NCI-H1417 (cell line): ENCODE data around the gene SORBS1.
A peak's percentile ranks its signal among the peaks of the same experiment; 100 is the strongest.
"Not testable (repeated sequence)": the region's sequence is repeated elsewhere in the genome, so short reads cannot be mapped to it uniquely, and the experiment has no call there.

Source experiments
- DNase-seq, 3 experiments: peaks; one replicate each; lab custom pipeline; 2025; lab: John Stamatoyannopoulos, UW

The SORBS1 gene

DNA sequence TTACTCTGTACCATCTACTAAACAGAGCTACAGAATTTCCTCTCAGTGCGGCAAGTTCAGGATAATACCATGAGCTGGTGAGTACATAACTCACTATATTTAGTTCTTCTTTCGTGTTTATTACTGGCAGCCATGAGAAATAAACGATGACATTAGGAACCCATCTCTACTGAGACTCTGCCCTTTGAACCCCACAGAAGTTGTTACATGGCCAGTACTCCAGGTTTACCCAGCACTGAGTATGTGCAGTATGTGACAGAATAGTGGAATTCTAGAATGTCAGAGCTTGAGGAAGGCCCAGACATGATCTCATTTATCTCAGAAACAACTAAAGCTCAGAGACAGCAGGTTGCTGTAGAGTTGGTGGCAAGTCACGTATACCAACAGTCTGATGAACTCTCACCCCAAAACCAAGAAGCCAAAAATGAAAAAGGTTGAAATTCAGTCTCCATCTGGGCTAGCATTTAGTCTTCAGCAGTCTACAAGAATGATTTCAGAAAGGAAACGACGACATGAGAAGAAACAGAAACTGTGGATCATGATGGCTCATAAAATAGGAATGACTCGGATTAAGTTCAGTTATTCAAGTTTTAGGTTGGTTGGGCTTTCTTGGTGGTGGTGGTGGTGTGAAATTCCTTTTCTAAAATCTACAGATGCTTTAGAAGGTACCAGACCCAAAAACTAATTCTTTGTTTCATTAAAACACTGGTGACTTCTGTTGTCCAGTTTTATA lies 78.5 kb downstream of the SORBS1 start:
- no peak for DNase-seq

DNA sequence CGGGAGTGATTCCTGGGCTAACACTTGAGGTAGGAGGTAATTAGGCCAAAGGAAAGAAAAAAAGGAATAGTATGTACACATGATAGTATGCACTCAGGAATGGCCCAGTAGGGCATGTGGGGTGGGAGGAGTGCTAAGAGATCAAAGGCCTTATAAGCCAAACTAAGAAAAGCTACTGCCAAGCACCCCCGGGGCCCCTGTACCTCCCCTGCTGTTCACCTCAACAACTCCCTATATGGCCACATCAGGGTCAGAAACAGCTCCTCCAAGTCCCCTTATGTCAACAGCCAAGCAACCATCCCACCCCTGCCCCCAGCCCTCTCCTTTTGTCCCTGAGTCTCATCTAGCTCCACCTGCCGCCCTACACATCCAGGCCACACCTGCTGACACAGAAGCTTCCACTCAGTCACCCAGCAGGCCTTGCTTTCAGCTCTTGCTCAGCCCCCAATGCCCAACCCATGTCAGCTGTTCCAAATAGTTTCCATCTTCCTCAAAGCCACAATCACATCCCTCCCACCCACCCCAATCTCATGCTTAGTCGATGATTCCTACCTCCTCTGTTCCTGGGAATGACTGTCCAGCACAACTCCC lies 80.2 kb downstream of the SORBS1 start:
- peak in 1 of 3 experiments; percentile 16 for DNase-seq

DNA sequence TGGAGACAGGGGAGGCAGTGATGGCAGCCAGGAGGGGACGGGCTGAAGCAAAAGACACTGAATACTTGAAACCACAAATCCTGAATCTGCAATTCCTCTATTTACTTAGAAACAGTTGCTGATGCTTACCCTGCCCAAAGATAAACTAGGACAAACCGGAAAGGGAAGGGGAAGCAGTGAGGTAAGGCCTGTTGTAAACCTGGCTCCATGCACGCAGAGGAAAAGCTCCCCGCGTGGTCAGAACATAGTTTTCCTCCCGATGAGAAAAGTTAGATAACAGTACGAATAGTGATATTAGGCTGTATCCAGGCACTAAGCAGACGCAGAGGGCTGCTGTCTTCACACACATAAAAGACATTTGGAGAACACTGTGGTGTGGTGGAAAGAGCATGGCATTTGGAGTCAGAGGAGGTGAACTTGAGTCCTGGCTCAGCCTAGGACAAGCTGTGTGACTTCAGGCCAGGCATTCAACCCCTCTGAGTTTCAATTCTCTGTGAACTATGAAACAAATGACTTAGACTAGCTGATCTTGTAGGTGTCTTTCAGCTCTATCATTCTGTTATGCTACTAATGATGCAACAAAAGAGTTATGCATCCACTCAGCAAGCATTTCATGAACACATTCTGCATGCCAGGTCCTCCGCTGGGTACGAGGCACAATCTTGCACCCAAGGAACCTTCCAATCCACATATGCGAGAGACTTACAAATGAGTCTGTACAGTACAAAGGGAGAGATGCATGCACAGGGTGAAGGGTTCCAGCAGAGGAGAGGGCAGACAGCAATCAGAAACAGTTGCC lies 80.9 kb downstream of the SORBS1 start:
- DNase-seq: no peak

GRCh38 chr10:95478935-95479334 lies 82.2 kb downstream of the SORBS1 start:
- no peak for DNase-seq

- DNase-seq: no peak
Observed at GRCh38 chr10:95478185-95478584, 83.0 kb downstream of the SORBS1 start.

DNA sequence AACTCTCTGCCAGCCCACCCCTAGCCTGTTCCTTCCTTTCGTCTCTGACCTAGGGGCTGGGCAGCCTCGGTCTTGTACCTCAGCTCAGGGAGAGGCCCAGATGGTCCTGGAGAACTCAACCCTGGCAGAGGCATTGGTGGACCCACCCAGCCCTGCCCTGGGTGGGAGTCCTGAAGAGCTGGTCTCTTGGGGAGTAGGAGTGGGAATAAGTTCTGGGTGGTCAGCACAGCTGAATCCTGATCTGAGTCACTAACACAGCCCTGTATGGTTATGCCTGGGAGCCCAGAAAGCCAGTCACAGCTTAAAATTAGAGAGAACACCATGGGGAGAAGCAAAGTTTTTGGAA lies 84.0 kb downstream of the SORBS1 start:
- no peak for DNase-seq

- no peak for DNase-seq
Observed at GRCh38 chr10:95476469-95477174, 84.5 kb downstream of the SORBS1 start.

DNA sequence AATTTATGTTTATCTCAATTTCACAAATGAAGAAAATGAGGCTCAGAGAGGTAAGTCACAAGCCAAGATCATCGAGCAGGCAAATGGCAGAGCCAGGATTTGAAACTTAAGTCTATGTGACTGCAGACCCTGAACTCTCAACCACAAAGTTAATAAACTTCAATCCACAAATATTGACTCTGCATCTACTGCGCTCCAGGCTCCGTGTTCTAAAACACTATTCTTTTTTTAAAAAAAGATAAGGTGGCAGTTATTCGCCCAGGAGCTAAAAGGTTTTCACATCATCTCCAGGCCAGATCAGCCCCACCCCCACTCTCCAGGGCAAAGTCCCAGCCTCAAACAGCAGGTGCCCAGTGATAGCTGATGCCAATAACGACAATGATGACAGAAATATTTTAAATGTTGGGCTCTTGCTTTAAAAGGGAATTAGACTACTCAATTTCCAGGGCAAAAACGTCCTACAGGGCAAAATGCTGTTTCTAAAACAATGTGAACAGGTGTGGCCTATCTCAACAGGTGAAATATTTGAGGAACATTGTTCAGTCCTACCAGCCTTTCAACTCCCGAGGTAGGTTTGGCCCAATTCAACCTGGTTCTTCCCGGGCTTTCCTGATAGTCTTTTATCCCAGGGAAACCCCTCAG lies 85.2 kb downstream of the SORBS1 start:
- DNase-seq: peak in 1 of 3 experiments; percentile 8

DNA sequence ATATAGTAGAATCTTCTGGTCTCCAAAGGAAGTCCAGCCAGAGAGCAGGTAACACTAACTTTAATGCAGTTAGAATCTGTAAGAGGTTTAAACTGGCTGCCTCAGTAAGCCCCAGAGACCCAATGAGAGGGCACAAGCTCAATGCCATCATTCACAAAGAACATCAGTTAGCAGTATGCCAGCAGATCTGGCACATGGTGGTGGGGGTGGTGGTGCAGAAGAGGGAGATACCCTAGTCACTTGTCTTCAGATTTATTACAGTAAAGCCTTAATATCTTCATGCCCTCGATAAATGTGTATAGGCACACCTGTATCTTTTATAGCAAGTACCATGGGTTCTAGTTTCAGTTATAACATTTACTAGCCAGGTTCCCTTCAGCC lies 86.2 kb downstream of the SORBS1 start:
- no peak for DNase-seq

DNA sequence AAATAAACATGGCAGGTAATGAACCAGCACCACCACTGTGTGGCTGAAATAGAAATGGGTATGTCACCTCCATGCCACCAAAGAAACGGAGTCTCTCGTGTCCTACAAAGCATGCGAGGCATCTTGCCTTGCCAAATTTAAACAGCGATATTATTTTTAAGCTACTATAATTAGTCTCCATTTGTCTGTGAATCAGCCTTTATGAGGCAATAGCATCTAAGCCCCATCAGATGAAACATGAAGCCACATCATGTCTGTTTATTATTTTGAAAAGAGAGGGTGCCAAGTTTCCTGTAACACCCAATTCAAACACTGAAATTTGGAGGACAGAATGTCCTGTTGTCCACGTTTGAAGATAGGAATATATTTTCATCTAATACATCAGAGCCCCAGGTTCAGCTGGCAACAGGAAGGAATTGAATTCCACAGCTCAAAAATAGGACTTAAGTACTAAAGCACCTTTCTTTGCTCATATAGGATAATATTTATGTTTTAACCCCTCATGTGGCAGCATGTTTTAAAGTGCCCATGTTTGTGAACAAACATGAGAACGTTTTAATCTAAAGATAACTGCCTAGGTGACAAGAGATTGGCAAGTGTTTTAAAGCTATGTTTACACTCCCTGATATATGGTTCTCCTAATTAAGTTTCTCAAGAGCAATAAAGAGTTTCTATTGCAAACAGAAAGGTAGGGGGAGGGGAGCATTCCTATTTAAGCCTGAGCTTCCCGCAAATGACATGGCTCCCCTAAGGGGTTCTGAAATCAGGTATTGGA lies 86.8 kb downstream of the SORBS1 start:
- DNase-seq: peak in 2 of 3 experiments; percentile 19 to 64

- no peak for DNase-seq
Observed at GRCh38 chr10:95472304-95473088, 88.7 kb downstream of the SORBS1 start.

DNA sequence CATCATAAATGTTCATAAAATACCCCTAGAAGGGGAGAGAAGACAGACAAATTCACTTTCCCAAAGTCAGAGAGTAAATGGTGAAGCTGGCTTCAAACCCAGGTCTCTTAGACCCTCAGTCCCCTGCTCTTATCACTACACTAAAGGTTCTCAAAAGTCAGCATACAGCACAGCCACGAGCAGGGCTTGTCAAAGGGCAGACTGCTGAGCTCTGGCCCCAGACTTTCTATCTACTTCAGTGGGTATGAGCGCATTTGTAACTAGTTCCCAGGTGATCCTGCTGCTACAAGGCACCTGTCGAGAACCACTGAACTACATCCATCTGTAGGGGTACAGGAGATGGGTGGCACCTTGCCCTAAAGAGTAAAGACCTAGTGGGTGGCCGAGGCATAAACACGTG lies 91.5 kb downstream of the SORBS1 start:
- no peak for DNase-seq

DNA sequence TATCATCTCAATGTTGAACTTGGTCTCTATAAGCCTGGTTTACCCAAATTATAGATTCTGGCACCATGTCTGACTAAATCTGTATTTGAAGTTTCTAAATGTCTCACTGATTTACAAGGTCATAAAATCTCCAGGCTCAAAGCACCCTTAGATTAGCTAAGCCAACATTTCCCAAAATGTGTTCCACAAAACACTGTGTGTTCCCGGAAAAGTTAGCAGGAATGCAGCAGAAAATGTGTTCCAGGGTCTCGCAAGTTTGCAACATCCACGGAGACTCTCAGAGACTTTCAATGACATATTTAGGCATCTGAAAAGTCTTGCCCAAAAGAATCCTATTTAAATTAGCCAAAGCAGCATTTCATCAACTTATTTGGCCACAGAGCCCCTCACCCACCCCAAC lies 91.9 kb downstream of the SORBS1 start:
- no peak for DNase-seq

- DNase-seq: not testable (repeated sequence)
Observed at GRCh38 chr10:95467642-95468041, 93.5 kb downstream of the SORBS1 start.

- DNase-seq: peak in 1 of 3 experiments; percentile 1
Observed at GRCh38 chr10:95467162-95467599, 94.0 kb downstream of the SORBS1 start.

GRCh38 chr10:95466436-95466835 lies 94.7 kb downstream of the SORBS1 start:
- no peak for DNase-seq

GRCh38 chr10:95464280-95464679 lies 96.9 kb downstream of the SORBS1 start:
- DNase-seq: peak in 2 of 3 experiments; percentile 8 to 42

DNA sequence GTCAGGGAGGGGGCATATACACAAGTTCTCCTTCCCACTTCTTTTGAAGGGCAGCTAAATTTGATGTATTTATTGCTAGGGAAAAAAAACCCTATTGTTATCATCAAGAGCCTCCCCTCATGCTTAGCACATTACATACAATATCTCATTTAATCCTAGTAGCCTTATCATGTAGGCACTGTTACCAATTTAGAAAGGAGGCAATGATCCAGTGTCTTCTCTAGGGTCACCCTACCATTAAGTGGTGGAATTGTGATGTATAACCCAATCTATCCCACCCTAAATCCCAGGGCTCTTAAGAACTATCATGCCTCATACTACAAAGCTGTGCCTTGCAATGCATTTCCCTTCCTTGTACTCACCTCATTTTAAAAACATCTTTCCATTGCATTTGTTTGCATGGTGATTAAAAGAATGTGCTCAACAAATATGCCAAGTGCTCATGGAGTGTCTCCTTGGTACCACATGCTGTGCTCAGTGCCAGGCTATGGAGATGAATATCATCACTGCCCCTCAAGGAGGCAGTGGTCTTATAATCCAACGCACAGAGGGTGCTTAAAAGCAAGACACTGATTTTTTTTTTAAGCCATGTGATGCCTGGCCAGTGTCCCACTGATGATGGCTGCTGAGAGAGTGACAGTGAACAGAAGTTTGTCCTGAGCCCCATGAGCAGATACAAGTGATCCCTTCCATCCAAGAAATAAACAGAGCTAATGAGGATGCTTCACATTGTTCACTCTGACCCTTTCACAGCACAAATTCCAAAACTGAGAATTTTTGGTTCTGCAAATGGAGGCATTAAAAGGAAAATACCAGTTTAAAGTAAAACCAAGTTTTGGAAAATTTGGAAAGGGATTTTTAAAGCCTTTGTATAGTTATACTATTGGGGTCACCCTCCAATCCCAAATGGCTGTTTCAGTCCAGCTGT lies 98.2 kb downstream of the SORBS1 start:
- DNase-seq: no peak

GRCh38 chr10:95461611-95462010 lies 99.6 kb downstream of the SORBS1 start:
- no peak for DNase-seq
